HG03457 (cell line): Measurements from ENCODE around the gene VPS11.
"Not testable (repeated sequence)": the region's sequence is repeated elsewhere in the genome, so short reads cannot be mapped to it uniquely, and the experiment has no call there.

Experiments used
- ATAC-seq: cut with Tn5 transposase; IDR thresholded peaks from one replicate; pipeline ENCODE4 v1.9.1; 2021; ENCODE audit warnings: moderate number of reproducible peaks; ENCODE audit not compliant: unreplicated experiment

The VPS11 gene

DNA sequence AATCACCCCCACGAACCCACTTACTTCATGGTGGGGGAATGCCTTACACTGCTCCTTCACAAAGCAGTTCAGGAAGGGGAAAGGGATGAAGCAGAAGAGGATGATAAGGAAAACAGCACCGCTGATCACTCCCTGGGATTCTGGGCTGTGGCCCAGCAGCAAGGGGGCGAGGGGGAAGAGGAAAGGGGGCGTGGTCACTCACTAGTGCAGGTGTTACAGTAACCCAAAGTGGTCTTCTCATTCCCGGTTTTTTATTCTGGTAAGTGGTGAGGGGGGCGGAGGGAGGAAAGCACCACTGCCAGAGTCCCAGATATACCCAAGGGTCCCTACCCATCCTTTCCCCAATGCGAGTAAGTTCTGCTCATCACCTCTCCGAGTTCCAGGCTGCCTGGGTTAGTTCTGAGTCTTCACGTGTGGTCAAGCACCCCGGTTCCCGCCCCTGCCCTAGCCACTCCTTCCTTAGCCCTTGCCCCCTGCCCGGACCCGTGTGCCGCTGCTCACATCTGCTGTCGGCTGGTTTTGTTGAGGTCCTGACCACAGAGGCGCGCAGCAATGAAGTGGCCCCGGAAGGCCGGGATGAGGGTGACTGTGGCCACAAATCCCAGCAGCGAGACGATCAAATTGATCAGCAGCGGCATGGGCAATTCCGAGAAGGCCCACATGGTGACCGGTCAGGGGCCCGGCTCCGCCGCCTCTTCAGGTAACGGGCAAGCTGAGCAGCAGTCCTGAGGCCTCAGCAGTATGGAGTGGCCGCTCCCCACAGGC, 33.6 kb downstream of the VPS11 start:
- peak; percentile 24 for ATAC-seq

DNA sequence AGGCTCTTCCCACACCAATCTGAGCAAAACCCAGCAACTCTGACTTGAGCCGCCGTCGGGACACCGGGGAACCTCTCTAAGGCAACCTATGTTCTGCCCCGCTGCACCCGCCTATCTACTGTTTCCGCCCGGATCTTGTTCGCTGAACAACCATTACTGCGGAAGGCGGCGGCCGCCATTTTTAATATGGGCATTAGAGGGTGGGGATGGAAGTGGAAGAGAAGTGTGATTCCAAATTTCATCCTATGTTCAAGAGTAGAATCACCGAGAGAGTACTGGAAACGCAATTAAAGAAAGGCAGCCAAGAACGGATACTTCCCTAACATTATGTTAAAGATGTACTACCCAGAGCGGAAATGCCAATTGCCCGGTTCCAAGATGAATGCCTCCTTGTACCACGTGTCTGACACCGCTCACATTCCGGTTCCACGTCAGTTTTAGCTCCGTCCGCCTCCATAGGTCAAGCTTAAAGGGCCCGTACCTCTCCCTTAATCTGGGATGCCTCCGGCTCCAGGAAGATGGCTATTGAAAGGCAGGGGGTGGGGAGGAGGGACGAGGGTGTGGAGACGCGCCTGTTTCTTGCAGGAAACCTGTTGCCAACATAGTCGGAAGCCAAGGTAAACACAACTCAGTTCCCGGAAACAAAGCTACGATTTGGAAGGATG, 34.3 kb downstream of the VPS11 start, which contains the start of gene DPAGT1:
DPAGT1 (minus strand) TSS at position 95 of the 665 bp plus-strand sequence. CDS start 198 bp downstream, outside the sequence.
- peak; percentile 53 for ATAC-seq

DNA sequence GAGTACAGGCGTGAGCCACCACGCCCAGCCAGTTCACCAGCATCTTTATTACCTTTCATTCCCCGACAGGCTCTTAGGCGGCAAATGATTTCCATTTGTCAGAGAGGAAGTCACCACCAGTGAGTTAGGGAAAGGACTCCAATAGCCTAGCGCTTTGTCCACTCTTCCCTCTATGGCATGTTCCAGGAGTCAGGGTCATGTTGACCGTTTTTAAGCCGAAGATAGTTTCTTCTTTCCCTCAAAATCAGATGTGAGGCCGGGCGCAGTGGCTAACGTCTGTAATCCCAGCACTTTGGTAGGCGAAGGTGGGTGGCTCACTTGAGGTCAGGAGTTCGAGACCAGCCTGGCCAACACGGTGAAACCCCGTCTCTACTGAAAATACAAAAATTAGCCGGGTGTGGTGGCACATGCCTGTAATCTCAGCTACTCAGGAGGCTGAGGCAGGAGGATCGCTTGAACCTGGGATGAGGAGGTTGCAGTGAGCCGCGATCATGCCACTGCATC, 35.6 kb downstream of the VPS11 start:
- ATAC-seq = not testable (repeated sequence)

DNA sequence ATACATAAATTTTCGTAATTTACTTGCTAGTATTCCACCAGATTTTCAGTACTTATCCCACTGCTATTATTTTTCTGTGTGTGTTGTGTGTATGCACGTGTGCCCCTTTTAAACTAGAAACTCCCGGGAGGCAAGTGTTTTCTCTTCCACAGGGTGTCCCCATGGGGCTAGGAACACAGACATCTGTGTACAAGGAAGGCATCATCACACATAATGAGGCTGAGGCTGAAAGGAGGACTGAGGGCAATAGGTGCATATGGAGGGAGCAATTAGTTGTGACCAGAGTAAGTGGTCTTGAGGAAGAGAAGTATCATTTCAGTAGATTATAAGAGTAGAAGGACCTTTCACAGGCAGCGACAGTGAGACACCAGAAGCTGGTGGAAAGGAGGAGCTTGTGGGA, 36.2 kb downstream of the VPS11 start:
- no peak for ATAC-seq

DNA sequence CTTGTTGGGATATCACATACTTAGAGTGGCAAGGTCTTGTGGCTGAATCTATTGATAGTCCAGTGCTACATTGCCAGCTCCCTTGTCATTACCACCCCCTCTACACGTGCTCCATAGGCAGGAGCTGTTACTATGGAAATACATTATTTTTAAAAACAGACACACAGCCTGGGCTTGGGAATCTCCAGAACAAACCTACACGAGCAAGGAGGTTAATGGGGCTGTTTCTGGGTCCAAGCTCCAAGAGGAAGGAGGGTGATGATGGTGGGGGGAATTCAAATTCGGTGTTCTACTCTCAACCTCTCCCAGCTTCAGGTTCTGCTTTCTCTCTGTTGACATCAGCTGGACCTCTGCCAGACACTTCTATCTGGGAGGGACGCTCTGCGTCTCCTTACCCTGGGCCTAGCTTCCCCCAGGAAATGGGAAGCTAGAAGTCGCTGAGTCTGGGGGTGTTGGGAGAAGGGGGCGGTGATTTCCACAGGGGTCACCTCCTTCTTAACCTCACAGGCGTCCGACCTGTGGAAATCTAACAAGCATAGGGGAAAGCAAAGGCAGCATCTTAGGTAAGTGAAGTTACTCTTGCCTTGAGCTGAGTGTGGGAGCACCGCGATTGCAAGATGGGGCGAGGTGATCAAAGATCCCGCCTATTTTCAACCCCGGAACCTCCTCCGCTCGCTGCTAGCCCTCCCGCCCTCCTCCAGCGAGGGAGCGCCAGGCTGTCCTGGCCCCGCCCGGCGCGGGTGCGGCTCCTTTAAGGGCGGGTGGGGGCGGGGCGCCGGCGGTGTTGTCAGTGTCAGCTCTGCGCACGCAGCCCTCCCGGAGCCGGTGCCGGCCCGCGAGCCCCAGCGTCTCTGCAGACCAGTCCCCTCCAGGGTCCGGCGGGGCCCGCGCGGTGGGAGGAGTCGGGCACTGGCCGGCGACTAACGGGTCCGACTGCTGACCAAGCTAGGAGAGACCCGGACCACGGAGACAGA, 39.2 kb downstream of the VPS11 start, which contains the start of gene C2CD2L:
C2CD2L (plus strand) TSS at position 781 of the 974 bp plus-strand sequence. CDS start 398 bp downstream, outside the sequence.
- ATAC-seq = no peak

DNA sequence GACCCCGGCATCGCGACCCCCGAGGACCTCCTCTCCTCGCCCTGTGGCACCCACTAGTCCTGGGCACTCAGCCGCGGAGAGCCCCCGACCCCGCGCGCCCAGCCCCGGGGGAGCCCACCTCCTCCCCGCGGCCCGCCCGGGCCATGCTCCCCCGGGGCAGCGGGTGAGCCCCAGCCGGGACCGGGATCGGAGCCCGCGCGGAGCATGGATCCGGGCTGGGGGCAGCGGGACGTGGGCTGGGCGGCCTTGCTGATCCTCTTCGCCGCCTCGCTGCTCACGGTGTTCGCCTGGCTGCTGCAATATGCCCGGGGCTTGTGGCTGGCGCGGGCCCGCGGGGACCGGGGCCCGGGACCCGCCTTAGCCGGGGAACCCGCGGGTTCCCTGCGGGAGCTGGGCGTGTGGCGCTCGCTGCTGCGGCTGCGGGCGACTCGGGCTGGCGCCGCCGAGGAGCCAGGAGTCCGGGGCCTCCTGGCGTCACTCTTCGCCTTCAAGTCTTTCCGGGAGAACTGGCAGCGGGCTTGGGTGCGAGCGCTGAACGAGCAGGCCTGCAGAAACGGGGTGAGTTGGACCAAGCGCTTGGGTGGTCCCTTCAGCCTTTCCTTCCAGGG, 40.0 kb downstream of the VPS11 start:
- ATAC-seq = no peak

DNA sequence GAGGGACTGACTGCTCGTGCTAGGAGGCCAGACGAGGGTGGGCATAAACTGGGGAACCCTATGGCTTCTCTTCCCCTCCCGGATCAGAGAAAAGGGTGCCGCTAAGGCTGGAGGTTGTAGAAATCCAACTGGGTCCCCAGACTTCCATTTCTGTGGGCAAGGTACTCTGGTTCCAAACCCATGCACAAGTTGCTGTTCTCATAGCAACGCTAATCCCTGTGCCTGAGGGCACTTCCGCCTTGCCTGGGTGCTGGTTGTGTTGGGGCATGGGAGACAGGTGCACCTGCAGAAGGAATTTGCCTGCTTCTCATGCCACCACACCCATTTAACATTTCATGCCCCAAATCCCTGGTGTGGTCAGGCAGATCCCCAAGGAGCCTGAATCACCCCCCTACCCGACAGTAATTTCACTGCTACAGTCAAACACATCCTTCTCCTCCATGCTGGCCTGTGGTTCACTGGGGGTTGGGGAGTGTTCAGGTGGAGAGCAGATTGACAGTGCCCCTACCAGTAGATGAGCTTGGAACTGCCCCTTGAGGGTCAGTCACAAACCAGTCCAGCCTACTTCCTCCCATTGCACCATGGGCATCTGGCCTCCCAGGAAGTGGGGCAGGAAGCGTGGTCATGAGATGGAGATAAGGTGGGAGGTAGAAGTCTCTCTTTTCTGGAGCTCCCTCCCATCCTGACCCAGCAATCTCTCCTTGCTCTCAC, 40.7 kb downstream of the VPS11 start:
- ATAC-seq = no peak

DNA sequence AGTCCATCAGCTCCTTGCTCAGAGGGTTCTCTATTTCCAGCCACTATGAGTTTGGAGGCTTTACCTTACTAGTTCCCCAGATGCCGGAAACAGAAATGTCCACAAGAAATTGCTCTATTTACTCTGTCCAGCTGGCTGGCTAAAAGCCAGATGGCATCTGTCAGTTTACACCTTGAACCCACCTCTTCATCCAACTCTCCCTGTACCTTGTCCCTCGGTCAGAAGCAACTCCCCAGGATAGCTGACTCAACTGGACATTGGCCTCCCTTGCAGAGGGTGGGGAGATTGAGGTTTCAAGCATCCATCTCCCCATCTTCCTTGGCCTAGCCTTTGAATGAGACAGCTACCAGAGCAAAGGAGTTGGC, 41.2 kb downstream of the VPS11 start:
- no peak for ATAC-seq

DNA sequence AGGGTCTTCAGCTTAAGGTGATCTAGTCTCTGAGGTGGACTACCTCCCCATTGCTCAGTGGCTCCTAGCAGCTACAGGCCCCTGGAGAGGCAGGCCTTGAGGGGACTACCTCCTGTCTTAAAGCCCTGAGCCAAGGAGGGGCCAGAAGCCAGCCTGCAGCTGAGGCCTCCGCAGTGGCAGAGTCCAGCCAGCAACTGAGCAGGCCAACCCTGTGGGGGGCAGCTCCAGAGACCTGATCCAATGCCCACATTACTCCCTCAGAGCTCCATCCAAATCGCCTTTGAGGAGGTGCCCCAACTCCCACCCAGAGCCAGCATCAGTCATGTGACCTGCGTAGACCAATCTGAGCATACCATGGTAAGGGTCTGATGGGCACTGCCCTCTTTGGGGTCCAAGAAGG, 42.2 kb downstream of the VPS11 start:
- no peak for ATAC-seq

DNA sequence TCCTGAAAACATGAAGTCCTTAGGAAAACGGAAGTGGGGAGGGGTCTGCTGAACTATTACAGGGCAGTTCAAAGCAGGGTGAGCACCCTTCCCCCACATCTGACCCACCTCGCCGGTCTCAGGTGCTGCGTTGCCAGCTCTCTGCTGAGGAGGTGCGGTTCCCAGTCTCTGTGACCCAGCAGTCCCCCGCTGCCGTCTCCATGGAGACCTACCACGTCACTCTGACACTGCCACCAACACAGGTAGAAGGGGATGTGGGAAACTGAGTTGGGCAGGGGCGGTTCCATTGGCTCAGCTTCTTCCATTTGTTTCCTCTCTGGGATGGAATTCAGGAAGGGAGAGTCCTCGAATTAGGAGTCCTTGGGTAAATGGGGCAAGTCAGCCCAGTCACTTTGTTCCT, 42.8 kb downstream of the VPS11 start:
- ATAC-seq = no peak

DNA sequence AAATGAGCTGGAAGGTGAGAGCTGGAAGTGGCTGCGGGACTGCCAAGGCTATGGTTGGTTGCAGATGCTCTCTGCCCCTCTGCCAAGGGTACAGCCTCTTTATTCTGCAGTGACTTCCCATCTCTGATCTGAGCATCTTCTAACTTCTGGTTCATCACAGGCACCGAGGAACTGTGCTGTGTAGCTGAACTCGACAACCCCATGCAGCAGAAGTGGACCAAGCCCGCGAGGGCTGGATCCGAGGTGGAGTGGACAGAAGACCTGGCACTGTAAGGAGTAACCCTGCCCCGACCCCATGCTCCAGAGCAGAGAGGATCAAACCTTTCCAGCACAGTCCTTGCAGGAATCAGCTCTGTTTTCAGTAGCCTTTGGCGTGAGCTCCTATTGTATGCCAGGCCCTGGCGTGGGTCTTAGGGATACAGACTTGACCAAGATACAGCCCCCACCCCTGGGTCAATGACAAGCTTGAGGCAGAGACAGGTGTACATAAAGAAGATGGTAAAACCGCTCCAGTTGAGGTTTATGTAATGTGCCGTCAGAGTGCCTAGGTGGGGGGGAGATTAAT, 43.8 kb downstream of the VPS11 start:
- no peak for ATAC-seq

DNA sequence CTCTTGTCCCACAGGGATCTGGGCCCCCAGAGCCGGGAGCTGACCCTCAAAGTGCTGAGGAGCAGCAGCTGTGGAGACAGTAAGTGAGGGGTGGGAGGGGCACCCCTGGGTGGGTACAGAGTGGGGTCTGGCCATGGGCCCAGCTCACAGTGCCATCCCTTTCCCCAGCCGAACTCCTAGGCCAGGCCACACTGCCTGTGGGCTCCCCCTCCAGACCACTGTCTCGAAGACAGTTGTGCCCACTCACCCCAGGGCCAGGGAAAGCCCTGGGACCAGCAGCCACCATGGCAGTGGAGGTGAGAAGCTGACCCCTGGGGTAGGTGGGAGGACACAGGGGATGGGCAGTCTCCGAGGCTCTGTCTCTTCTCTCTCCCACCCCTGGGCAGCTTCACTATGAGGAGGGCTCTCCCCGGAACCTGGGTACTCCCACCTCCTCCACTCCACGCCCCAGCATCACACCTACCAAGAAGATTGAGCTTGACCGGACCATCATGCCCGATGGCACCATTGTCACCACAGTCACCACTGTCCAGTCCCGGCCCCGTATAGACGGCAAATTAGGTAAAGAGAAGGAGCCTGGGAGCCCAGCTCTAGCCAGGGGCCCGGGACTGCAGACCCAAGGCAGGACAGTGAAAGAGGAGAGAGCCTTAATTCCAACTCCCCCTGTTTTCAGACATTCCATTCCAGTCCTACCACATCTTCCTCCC, 44.8 kb downstream of the VPS11 start:
- ATAC-seq = no peak

DNA sequence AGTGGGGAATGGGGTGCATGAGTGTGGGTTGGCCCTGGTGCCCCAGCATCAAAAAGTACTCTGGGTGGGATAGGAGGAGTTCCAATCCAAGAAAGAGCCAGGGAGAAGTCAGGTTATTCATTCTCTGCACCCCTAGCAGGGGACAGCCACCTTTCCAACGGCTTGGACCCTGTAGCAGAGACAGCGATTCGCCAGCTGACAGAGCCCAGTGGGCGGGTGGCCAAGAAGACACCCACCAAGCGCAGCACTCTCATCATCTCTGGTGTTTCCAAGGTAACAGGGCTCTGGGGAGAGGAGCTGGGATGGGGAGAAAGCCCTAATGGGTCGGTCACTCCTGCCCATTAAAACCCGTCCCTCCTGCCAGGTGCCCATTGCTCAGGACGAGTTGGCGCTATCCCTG, 46.1 kb downstream of the VPS11 start:
- ATAC-seq = no peak

DNA sequence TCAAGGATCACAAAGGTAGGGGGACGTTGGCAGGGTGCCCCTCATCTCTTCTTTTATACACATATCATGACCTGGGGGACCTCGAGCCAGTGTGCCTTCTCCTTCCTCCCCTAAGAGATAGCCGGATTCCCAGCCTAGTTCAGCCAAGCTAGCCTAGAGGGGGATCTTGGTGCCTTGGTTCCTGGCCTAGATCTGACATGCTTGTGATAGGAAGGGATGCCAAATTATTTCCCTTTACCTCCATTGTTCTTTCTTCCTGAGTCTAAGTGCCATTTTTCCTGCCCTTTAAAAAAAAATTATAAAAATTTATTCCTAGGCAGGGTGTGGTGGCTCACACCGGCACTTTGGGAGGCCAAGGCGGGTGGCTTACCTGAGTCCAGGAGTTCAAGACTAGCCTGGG, 46.7 kb downstream of the VPS11 start:
- no peak for ATAC-seq

DNA sequence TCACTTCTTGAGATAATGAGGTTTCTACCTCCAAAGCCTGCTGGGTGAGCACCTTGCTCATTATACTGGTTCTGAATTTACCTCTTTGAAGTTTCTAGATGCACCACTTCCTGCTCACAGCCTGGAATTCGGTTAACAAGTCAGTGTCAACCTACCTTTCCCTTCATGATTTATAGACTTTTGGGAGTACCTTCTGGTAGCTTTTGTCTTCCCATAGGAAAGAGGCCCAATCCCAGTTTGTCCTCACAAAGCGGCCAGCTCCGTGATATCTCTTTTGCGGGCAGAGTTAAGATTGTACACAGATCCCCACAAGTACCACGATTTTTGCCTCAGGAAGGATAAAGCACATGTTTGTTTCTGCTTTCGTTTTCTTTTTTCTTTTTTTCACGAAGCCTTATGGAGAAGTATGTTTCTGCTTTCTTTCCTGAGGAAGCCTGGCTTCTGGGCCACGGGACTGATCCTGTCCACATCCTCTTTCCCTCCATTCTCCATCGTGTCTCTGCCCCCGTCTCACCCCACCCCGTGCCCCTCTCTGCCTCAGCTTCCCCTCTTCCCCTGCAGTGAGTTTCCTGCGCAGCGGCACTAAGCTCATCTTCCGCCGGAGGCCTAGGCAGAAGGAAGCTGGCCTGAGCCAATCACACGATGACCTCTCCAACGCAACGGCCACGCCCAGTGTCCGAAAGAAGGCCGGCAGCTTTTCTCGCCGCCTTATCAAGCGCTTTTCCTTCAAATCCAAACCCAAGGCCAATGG, 48.0 kb downstream of the VPS11 start:
- ATAC-seq = no peak

DNA sequence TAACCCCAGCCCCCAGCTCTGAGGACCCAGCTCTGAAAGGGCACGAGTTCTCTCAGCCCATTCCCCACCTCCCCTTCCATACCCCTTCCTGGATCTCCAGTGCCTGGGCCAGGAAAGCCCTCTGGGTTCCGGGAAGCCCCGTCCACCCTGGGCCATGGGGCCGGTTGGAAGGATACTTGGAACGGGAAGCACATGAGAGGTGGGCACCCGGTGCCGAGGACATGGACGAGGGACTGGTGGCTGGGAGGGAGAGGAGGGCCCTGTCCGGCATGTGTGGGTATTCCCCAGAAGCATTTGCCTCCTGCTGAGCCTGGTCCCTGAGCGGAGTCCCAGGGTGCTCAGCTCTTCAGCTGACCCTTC, 48.6 kb downstream of the VPS11 start:
- no peak for ATAC-seq

DNA sequence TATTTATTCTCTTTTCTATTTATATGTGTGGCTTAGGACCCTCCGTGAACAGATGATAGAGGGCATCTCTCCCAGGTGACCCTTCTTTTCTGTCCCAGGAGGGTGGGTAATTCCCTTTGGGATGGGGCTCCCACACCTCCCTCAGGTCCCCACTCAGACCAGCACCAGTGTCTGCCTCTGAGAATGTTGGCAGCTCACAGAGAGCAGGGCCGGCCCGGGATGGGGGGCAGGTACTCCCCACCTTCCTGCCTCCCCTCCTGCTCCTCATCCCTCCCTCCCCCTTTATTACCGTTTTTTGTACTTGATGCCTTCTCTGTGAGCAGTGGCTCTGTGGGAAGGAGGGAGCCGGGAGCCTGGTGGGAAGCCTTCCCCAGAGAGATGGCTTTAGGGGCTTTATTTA, 49.0 kb downstream of the VPS11 start:
- no peak for ATAC-seq

DNA sequence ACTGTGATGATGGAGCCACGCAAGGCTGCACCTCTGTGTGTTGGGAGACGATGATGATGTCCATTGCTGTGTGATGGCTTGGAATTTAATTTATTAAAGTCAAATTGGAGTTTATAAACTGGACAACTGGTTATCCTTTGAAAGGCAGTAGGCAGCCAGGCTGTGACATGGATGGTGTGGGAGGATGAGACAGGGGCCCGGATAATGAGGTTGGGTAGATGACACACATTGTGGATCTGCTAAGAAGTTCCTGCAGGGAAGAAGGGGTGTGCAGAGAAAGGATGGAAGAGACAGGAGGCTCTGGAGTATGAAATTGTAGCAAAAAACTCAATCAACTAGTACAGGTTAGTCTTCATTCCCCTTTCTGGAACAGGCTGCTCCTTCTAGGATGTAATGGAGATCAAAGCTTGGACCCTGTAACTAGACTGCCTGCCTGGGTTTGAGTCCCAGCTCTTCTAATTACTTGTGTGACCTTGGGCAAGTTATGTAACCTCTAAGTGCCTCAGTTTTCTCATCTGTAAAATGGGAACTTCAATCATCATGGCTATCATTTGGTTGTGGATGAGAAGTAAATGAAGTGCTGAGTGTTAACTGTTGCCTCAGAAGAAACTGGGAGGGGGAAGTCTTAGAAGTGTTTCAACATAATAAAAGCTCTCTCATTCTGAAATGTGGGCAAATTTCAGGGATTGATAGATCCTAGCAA, 49.5 kb downstream of the VPS11 start:
- ATAC-seq = no peak
